ENCODE data around the gene TUBGCP2. TPM values are rescaled to one million over a fixed set of nuclear protein-coding genes. Genes with fewer than 3 reads are reported as not detected.

TUBGCP2 gene
- total and polyA plus RNA-seq, 9 donors = 31.2 to 70.5 (median 56.0) TPM

GRCh38 chr10:133298466-133298865 lies 10.2 kb downstream of the TUBGCP2 start:
- intact Hi-C loops (cut with DNase I) = no loop called here
- Histone ChIP-seq H3K27me3 (no peaks in the 10 kb centered on the region), H3K4me1 (ENCODE audit: insufficient read depth) (no peaks in the 10 kb centered on the region), H3K27ac (no peak overlapping the region), H3K36me3 (no peaks in the 10 kb centered on the region), H3K4me3 (no peak overlapping the region), H3K9me3 (no peaks in the 10 kb centered on the region)
- 83 to 88% (median 84%) methylated on average over 14 of the region's 14 CpGs for WGBS, 3 donors
- TF ChIP-seq EP300 (IDR thresholded peaks at IDR 0.05) (no peak), CTCF (IDR thresholded peaks at IDR 0.05) (no peak), POLR2A (IDR thresholded peaks at IDR 0.05) (no peak)
- no peak for DNase-seq

- Histone ChIP-seq H3K27ac (no peak overlapping the region), H3K36me3 (no peaks in the 10 kb centered on the region), H3K9me3 (no peaks in the 10 kb centered on the region), H3K27me3 (no peaks in the 10 kb centered on the region), H3K4me1 (ENCODE audit: insufficient read depth) (no peaks in the 10 kb centered on the region), H3K4me3 (no peak overlapping the region)
- DNase-seq = no peak
- 87 to 92% (median 91%) methylated on average over 10 of the region's 10 CpGs for WGBS, 3 donors
- intact Hi-C loops (cut with DNase I) = no loop called here
- TF ChIP-seq CTCF (IDR thresholded peaks at IDR 0.05) (no peak), EP300 (IDR thresholded peaks at IDR 0.05) (no peak), POLR2A (IDR thresholded peaks at IDR 0.05) (no peak)
Measured at GRCh38 chr10:133297504-133297903, 11.2 kb downstream of the TUBGCP2 start.

- no peak for TF ChIP-seq CTCF (IDR thresholded peaks at IDR 0.05)
- no peak for TF ChIP-seq EP300 (IDR thresholded peaks at IDR 0.05)
- TF ChIP-seq POLR2A (IDR thresholded peaks at IDR 0.05) = no peak
- 87 to 90% (median 87%) methylated on average over 42 of the region's 42 CpGs for WGBS, 3 donors
- Histone ChIP-seq H3K27me3 (no peaks in the 10 kb centered on the region), H3K4me3 (no peak overlapping the region), H3K4me1 (ENCODE audit: insufficient read depth) (no peaks in the 10 kb centered on the region), H3K27ac (no peak overlapping the region), H3K36me3 (no peaks in the 10 kb centered on the region), H3K9me3 (no peaks in the 10 kb centered on the region)
- intact Hi-C loops (cut with DNase I) = no loop called here
- DNase-seq = no peak
Measured at GRCh38 chr10:133295426-133296320, 13.0 kb downstream of the TUBGCP2 start.

GRCh38 chr10:133294189-133294588 lies 14.5 kb downstream of the TUBGCP2 start:
- DNase-seq = no peak
- intact Hi-C loops (cut with DNase I) = no loop called here
- no peaks in the 10 kb centered on the region for H3K36me3 ChIP-seq
- H3K4me3 ChIP-seq = no peak overlapping the region
- TF ChIP-seq POLR2A (IDR thresholded peaks at IDR 0.05) (no peak), CTCF (IDR thresholded peaks at IDR 0.05) (no peak), EP300 (IDR thresholded peaks at IDR 0.05) (no peak)
- no peak overlapping the region for H3K27ac ChIP-seq
- no peaks in the 10 kb centered on the region for H3K4me1 ChIP-seq (ENCODE audit: insufficient read depth)
- no peaks in the 10 kb centered on the region for H3K27me3 ChIP-seq
- WGBS, 3 donors = 86 to 91% (median 88%) methylated on average over 15 of the region's 15 CpGs
- H3K9me3 ChIP-seq = no peaks in the 10 kb centered on the region

All from ovary (tissue), 9 donors.